Peyer's patch (tissue), 4 donors: ENCODE measurements around the gene PHF2. TPM values are rescaled to one million over a fixed set of nuclear protein-coding genes. Genes with fewer than 3 reads are reported as not detected.

Source experiments
- DNase-seq, 3 donors: peaks; one replicate each; pipeline ENCODE4 v3.0.0-alpha.2; 2017 to 2019
- H3K27ac ChIP-seq, 4 donors: fragments of 200-600 bp; sonication (generic); one replicate each; pipeline ENCODE4 v1.5.1; 2016 to 2019
- H3K27me3 ChIP-seq, 2 donors: fragments of 200-600 bp; sonication (generic); one replicate each; pipeline ENCODE4 v1.5.1; 2019
- H3K36me3 ChIP-seq, 3 donors: fragments of 200-600 bp; sonication (generic); one replicate each; pipeline ENCODE4 v1.5.1; 2016 to 2019
- H3K4me1 ChIP-seq, 4 donors: fragments of 200-600 bp; sonication (generic); one replicate each; pipeline ENCODE4 v1.5.1; 2016 to 2019
- H3K4me3 ChIP-seq, 4 donors: fragments of 200-600 bp; sonication (generic); 1 replicate in 3 of 4; 2 replicates in 1 of 4; pipeline ENCODE4 v1.5.1; 2016 to 2019; ENCODE audit warnings: mild to moderate bottlenecking in 1 of 4
- H3K9me3 ChIP-seq, 4 donors: fragments of 200-600 bp; sonication (generic); one replicate each; pipeline ENCODE4 v1.5.1; 2016 to 2019; ENCODE audit warnings: mild to moderate bottlenecking in 1 of 4
- POLR2A ChIP-seq, 2 donors: fragments of 450-650 bp; IDR thresholded peaks; one replicate each; pipeline ENCODE4 v1.5.1; 2017; ENCODE audit warnings: antibody characterized with exemption in 2 of 2, mild to moderate bottlenecking in 2 of 2, moderate library complexity in 2 of 2
- total RNA-seq, 4 donors: library from RNA; depleted of rRNA; stranded (reverse); fragments of >200 nt; gene quantifications; one replicate each; pipeline ENCODE4 v1.1.0, GENCODE V29; 2016
- TF ChIP-seq, protein P1 (sequence below), 6 experiments: fragments of 450-650 bp in 4 of 6; fragments of 200-600 bp in 2 of 6; sonication (generic) in 1 of 6; IDR thresholded peaks; one replicate each; pipeline ENCODE4 v1.5.1; 2017 to 2019; ENCODE audit warnings: antibody characterized with exemption in 6 of 6, mild to moderate bottlenecking in 3 of 6, moderate library complexity in 1 of 6

The PHF2 gene
- total RNA-seq, 4 donors from 2014 or later = 12.3 to 26.4 (median 19.5) TPM

DNA sequence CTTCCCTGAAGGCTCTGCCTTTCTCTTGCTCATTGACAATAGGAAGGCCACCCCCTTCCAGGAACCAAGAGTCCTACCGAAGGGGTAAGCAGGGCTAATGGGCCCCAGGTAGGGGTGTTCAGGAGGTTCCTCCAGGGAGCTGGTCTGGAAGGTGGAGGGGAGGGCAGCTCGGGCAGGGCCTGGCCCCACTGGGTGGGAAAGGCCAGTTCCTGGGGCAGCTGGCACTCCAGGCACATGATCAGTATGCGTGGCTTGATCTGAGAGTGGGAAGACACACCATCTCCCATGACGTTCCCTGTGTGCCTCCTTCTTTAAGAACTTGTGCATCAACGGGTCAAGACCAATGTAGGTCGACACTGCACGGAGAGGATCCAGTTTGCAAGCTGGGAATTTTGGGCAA, 149.8 kb downstream of the PHF2 start:
- H3K27ac ChIP-seq = no peak overlapping the region
- no peaks in the 10 kb centered on the region for H3K27me3 ChIP-seq
- no peaks in the 10 kb centered on the region for H3K4me1 ChIP-seq
- H3K36me3 ChIP-seq = no peaks in the 10 kb centered on the region
- DNase-seq = no peak
- H3K4me3 ChIP-seq = no peak overlapping the region
- TF ChIP-seq, protein P1, sequence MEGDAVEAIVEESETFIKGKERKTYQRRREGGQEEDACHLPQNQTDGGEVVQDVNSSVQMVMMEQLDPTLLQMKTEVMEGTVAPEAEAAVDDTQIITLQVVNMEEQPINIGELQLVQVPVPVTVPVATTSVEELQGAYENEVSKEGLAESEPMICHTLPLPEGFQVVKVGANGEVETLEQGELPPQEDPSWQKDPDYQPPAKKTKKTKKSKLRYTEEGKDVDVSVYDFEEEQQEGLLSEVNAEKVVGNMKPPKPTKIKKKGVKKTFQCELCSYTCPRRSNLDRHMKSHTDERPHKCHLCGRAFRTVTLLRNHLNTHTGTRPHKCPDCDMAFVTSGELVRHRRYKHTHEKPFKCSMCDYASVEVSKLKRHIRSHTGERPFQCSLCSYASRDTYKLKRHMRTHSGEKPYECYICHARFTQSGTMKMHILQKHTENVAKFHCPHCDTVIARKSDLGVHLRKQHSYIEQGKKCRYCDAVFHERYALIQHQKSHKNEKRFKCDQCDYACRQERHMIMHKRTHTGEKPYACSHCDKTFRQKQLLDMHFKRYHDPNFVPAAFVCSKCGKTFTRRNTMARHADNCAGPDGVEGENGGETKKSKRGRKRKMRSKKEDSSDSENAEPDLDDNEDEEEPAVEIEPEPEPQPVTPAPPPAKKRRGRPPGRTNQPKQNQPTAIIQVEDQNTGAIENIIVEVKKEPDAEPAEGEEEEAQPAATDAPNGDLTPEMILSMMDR (IDR thresholded peaks at IDR 0.05) = no peak
- TF ChIP-seq POLR2A (IDR thresholded peaks at IDR 0.05) = no peak
- no peaks in the 10 kb centered on the region for H3K9me3 ChIP-seq

Other genes with a start within 250 kb of the PHF2 start
- gene FAM120A, start 124.9 kb upstream of the PHF2 start, total RNA-seq = 100 to 1,000 TPM; 128 to 159 (median 136) TPM
- gene FAM120AOS, start 123.0 kb upstream of the PHF2 start, total RNA-seq = 10 to 100 TPM; 29.7 to 69.9 (median 48.2) TPM